HG02943 (cell line): ENCODE data around the gene ARHGAP42.
"Not testable (repeated sequence)": the region's sequence is repeated elsewhere in the genome, so short reads cannot be mapped to it uniquely, and the experiment has no call there.

Experiments used
- ATAC-seq: cut with Tn5 transposase; IDR thresholded peaks from one replicate; pipeline ENCODE4 v1.9.1; 2021; ENCODE audit warnings: mild to moderate bottlenecking, low read depth, moderate library complexity; ENCODE audit not compliant: unreplicated experiment

Gene ARHGAP42

DNA sequence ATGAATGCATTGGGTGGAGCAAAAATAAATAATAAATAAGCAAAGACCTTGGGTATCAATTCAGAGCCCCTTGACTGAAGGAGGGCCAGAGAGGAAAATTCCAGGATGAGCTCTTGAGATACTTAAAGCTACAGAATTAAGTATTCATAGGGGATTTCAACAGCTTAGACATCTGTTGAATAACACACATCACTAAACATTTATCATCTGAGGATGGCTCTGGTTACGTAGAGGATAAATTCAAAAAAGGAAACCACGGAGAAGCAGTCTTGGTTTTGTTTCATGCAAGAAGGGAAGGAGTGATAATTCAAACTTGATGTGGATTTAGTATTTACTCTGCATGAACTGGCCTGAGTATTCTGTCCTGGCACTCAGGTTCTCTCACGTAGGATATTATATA lies 29.8 kb downstream of the ARHGAP42 start:
- no peak for ATAC-seq

- no peak for ATAC-seq
Measured at GRCh38 chr11:100719362-100719761, 32.3 kb downstream of the ARHGAP42 start.

GRCh38 chr11:100719809-100720221 lies 32.7 kb downstream of the ARHGAP42 start:
- ATAC-seq: no peak

DNA sequence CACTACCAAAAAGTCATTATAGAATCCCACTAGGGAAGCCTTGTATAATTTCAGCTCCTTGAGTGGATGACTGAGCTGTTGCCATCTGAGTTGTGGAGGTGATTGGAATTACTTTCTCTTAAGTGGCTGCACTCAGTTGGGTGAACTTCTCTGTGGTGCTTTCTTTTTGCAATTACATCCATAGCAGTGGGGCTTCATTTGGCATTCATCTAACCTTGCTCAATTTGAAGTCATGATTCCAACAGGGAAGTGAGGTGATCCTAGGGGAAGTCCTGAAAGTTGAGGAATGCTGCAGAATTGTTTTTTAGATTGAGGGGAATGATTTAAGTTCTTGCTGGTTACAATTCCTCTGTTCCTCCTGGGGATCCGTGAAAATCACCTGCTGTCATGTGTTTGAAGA lies 39.6 kb downstream of the ARHGAP42 start:
- no peak for ATAC-seq

GRCh38 chr11:100727410-100727809 lies 40.3 kb downstream of the ARHGAP42 start:
- ATAC-seq: no peak

- ATAC-seq: no peak
Measured at GRCh38 chr11:100730266-100730665, 43.2 kb downstream of the ARHGAP42 start.

DNA sequence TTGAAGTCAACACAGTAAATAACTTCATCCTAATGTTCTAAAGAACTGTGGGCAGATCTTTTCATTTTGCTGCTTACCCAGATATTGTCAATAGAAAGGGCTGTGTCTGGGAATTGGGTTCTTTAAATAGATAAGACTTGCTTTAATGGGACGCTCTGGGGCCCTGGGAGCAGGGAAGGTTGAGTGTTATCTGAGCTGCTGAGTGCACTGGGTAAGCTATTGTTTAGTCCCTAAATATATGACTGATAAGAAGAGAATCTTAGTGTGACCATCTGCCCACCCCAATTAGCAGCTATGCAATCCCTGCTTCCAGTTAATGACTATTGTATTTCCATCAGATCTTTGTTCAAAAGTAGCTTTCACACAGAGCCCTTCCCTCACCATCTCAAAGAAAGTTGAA lies 44.4 kb downstream of the ARHGAP42 start:
- ATAC-seq: no peak

- no peak for ATAC-seq
Measured at GRCh38 chr11:100732949-100733348, 45.9 kb downstream of the ARHGAP42 start.

DNA sequence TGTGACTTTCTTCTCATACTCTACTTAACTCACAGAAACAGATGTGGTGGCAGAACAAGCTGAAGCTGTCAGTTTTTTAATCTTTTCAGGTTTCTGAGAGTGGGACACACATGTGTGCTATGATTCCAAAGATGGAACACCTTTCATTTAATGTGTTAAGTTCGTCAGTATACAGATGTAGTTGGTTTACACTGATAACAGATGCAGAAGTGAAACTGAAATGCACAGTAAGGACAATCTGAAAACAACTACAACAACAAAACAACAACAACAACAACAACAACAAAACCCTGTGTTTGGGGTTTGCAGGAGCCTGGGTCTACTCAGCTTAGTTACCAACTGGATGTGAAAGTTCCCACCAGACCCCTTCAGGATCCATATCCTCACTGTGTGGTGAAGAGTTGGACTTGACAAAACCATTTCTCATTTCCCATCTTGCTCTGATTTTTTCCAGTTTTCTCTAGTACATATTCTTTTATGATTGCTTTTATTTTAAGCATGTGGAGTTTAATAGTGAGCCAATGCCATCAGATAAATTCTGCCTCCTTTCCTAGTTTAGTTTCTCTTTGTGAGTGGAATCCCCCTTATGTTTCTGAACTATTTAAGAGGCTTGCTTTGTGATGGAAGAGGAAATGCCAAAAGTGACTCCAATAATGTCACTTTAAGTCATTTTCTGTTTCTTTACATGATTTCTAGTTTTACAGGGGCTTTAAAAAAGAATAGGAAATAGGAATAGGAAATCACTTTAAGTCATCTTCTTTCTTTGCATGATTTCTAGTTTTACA lies 47.8 kb downstream of the ARHGAP42 start:
- ATAC-seq: no peak

GRCh38 chr11:100735949-100736675 lies 49.0 kb downstream of the ARHGAP42 start:
- ATAC-seq: no peak

DNA sequence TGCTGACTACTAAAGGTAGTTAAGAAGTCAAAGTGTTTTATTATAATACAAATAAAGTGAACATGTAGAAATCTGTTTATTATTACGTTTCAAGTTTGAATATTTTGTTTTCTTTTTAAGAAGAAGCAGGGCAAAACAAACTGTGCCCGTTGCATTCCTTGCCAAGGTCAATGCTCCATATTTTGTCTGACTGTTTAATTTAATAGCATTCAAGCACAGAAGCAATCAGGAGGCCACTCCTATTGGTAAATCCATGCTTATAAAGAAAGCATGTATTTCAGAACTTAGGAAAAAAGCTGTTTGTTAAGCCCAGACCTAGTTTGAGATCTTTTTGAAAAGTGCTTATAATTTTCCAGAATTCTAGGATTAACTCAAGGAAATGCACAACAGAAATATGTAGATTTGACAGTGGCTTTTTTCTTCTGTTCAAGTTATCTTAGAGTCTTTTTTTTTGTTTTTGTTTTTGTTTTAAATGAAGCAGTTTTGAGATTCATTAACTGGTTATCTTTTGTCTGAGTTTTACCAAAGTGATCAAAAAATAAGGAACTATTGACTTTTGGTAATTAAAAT lies 51.7 kb downstream of the ARHGAP42 start:
- no peak for ATAC-seq

- ATAC-seq: no peak
Measured at GRCh38 chr11:100739666-100740065, 52.6 kb downstream of the ARHGAP42 start.

GRCh38 chr11:100740440-100740839 lies 53.4 kb downstream of the ARHGAP42 start:
- ATAC-seq: no peak

DNA sequence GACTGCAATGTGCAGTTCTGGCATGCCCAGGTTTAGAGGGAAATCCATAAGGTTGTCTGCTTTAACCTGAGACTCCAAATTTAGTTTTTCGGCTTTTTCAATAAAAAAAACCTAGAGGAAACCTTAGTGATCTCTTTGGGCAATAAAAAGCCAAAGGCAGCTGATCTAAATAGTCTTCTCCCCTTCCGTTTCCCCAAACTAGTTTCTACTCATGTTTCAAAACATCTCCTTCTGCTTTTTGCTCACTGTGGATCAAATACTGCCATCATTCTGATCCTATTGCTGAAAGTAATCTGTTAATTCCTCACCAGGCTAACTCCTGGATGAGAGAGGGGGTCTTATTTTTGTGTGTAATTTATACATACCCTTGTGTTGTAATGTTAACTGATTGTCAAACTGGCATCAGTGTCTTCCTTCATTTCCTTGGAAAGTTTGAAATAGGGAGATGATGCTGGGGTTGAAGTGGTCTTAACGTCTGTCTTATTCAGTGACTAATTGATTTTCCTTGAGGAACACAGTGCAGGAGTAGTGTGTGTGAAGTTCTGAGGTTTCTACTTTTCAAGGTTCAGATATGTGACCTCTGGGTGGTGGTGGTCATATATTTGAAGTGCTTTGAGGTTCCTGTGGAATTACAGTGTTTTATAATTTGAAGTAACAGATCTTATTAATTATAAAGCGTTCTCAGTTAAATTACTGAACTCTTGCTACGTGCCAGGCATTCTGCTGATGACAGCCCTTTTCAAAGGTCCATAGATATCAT lies 55.0 kb downstream of the ARHGAP42 start:
- ATAC-seq: no peak

GRCh38 chr11:100746448-100746847 lies 59.4 kb downstream of the ARHGAP42 start:
- no peak for ATAC-seq

DNA sequence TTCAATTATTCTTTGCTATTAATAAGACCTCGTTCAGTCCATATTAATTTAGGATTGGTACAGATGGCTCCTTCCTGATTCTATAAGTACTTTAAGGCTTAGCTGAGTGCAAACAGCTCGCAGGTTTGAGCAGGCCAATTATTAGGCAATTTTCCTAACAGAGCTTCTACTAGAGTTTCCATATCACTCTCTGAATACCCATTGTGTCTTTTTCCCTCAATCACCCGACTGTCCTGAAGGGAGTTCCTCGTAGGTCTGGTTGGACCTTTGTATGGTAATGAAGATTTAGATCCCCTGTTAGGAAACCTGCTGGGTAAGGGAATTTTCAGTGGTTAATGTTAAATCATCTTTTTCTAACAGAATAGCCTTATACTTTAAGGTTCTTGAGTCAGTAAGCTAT lies 61.1 kb downstream of the ARHGAP42 start:
- no peak for ATAC-seq

DNA sequence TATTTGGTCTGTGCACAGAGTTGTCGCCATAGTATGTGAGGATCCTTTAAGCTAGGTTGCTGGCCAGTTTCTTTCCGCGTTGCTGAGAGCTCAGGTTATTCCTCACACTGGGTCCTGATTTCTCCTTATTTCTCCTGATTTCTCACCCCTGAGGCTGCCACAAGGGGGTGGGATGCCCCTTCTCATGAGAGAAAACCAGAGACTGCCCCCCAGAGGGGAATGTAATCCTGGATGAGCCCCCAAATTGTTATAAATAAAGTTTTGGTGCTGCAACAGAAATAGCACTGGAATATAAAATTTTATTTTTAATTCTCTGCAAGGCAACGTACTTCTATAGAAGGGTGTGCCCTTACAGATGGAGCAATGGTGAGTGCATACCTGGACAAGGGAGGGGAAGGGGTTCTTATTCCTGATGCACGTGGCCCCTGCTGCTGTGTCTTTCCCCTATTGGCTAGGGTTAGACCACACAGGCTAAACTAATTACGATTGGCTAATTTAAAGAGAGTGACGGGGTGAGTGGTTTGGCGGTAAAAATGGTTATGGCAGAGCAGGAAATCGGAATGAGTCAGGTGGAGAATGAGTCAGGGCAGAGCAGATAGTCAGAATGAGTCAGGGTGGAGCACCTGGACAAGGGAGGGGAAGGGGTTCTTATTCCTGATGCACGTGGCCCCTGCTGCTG lies 62.9 kb downstream of the ARHGAP42 start:
- ATAC-seq: not testable (repeated sequence)

- not testable (repeated sequence) for ATAC-seq
Measured at GRCh38 chr11:100750566-100750891, 63.4 kb downstream of the ARHGAP42 start.

DNA sequence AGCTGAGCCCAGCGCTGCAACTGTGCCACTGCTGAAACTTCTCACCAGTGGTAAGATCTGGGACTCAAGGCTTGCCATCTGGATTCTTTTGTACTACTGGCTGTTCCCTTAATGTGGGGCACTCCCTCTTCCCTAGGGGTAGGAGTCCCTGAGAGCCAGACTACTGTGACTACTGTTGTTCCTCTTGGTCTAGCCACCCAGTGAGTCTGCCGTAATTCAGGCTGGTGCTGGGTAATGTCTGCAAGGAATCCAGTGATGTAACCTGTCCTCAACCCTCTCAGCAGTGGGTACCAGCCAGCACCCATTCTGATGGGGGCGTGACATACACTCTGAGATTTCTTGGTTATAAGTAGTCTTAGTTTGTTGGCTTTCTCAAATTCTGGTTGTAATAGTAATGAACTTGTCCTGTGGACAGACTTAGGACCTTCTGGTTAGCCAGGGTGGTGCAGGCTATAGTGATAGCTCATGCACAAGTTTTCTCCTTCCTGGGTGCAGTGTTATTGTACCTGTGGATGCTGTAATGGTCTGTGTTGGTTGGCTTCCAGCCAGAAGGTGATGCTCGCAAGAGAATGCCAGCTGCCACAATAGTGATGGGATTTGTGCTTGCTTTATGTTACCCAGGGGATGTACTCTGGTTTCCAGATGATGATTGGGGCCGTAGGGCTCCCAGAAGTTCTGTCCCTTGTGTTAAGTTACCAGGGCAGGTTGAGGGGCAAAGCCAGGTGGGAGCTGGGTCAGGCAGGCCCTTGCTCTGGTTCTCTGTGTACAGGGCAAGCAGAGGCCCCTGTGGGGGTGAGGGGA lies 65.5 kb downstream of the ARHGAP42 start:
- ATAC-seq: no peak

GRCh38 chr11:100753172-100753543 lies 66.1 kb downstream of the ARHGAP42 start:
- no peak for ATAC-seq
